Activated naive CD4-positive, alpha-beta T cell treated with anti-CD3 and anti-CD28 coated beads for 36 hours (primary cell): Measurements from ENCODE around the gene ZFR. TPM values are rescaled to one million over a fixed set of nuclear protein-coding genes. Genes with fewer than 3 reads are reported as not detected.
A peak's percentile ranks its signal among the peaks of the same experiment; 100 is the strongest.
"Not testable (repeated sequence)": the region's sequence is repeated elsewhere in the genome, so short reads cannot be mapped to it uniquely, and the experiment has no call there.

Source experiments
- CTCF ChIA-PET: fragments of 350-600 bp; sonication (Branson Sonifier 250); formaldehyde crosslinking; loops from one replicate; lab custom pipeline; 2021; ENCODE audit warnings: antibody characterized with exemption; lab: Charles Lee
- DNase-seq: peaks from one replicate; pipeline ENCODE4 v3.0.0-alpha.2; 2020
- H3K27ac Mint-ChIP-seq: one replicate; pipeline ENCODE4 v1.8.0; 2021; ENCODE audit warnings: mild to moderate bottlenecking, mixed read lengths
- H3K27me3 Mint-ChIP-seq: one replicate; pipeline ENCODE4 v1.8.0; 2021; ENCODE audit warnings: low read depth, mixed read lengths
- H3K36me3 Mint-ChIP-seq: one replicate; pipeline ENCODE4 v1.8.0; 2021; ENCODE audit warnings: low read depth, mixed read lengths
- H3K4me1 Mint-ChIP-seq: one replicate; pipeline ENCODE4 v1.8.0; 2021; ENCODE audit warnings: low read depth, mixed read lengths
- H3K4me3 Mint-ChIP-seq: one replicate; pipeline ENCODE4 v1.8.0; 2021; ENCODE audit warnings: mild to moderate bottlenecking, moderate library complexity, mixed read lengths
- H3K9me3 Mint-ChIP-seq: one replicate; pipeline ENCODE4 v1.8.0; 2021; ENCODE audit warnings: mixed read lengths
- intact Hi-C: fragments of 100-400 bp; cut with micrococcal nuclease; formaldehyde crosslinking; loops from one replicate; pipeline ENCODE4 v1.15.1; 2023
- total RNA-seq, 2 experiments: library from RNA; stranded (reverse); gene quantifications; one replicate each; pipeline ENCODE4 v1.2.3, GENCODE V29; 2021

The ZFR gene
- total RNA-seq, 2 experiments from 2014 or later: 50.9 to 52.1 TPM

DNA sequence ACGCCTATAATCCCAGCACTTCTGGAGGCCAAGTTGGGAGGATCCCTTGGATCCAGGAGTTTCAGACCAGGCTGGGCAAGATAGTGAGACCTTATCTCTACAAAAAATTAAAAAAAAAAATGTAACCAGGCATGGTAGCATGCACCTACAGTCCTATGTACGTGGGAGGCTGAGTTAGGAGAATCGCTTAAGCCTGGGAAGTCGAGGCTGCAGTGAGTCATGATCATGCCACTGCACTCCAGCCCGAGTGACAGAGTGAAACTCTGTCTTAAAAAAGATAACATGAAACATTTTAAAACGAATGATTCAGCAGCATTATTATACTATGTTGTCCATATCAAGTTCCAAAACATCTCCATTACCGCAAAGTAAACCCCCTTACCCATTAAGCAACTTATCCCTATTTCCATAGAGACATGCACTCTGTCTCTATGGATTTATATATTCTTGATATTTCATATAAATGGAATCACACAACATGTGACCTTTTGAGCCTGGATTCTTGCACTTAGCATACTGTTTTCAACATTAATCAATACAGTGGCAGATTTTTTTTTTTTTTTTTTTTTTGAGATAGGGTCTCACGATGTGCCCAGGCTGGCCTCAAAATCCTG, 74.9 kb downstream of the ZFR start:
- H3K27ac Mint-ChIP-seq: no peak overlapping the region
- no peaks in the 10 kb centered on the region for H3K27me3 Mint-ChIP-seq
- CTCF ChIA-PET: no interaction called here
- H3K4me3 Mint-ChIP-seq: no peak overlapping the region
- H3K4me1 Mint-ChIP-seq: no peaks in the 10 kb centered on the region
- intact Hi-C loops: no loop called here
- H3K9me3 Mint-ChIP-seq: no peaks in the 10 kb centered on the region
- DNase-seq: no peak
- H3K36me3 Mint-ChIP-seq: peaks cover 18% of the 10 kb centered on the region

DNA sequence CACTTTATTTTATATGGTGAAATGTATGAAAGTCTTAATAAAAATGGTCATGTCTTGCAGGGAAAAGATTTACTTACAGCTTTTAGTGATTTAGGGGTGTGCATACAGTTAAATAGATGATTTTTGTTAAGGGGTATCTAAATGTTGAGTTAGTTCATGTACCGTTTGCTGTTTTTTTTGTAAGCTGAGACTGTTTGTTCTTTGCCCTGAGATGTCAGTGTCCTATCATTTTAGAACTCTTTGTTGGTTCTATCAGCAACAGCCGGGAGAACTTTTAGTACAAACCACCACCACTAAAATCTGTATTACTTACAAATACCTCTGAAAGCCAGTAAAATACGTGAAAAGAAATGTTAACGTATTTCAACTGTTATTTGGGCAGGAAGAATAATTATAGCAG, 75.5 kb downstream of the ZFR start:
- CTCF ChIA-PET: no interaction called here
- Mint-ChIP-seq H3K4me3 (no peak overlapping the region), H3K4me1 (no peaks in the 10 kb centered on the region), H3K27me3 (no peaks in the 10 kb centered on the region), H3K27ac (no peak overlapping the region), H3K9me3 (no peaks in the 10 kb centered on the region), H3K36me3 (peaks cover 16% of the 10 kb centered on the region)
- no peak for DNase-seq
- intact Hi-C loops: no loop called here

DNA sequence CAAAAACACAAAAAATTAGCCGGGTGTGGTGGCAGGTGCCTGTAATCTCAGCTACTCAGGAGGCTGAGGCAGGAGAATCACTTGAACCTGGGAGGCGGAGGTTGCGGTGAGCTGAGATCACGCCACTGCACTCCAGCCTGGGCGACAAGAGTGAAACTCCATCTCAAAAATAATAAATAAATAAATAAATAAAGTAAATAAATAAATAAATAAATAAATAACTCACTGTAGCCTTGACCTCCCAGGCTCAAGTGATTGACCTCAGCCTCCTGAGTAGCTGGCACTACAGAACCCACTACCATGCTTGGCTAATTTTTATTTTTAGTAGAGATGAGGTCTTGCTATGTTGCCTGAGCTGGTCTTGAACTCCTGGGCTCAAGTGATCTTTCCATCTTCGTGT, 77.3 kb downstream of the ZFR start:
- peaks cover 19% of the 10 kb centered on the region for H3K36me3 Mint-ChIP-seq
- H3K27me3 Mint-ChIP-seq, intact Hi-C loops: not testable (repeated sequence)

DNA sequence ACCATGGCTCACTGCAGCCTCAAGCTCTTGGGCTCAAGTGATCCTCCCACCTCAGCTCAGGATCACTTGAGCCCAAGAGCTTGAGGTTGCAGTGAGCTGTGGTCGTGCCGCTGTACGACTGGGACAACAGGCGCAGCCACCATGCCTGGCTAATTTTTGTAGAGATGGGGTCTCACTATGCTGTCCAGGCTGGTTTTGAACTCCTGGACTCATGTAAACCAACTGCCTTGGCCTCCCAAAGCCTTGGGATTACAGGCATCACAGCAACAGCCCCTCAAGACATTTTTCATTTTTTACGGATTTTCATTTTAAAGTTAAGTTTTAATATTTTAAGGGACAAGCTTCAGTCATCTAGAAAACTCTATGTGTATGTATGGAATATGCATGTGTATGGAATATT, 78.9 kb downstream of the ZFR start:
- CTCF ChIA-PET: interaction anchor here (1.1 to 1.4 kb wide), 3 partner anchors 9 to 133 kb away, joined by 3 to 7 read pairs (median 3); no protein-coding TSS in a partner anchor
- H3K36me3 Mint-ChIP-seq: peaks cover 17% of the 10 kb centered on the region
- intact Hi-C loops: no loop called here
- H3K27ac Mint-ChIP-seq: no peak overlapping the region
- H3K4me1 Mint-ChIP-seq: no peaks in the 10 kb centered on the region
- DNase-seq: no peak
- no peaks in the 10 kb centered on the region for H3K9me3 Mint-ChIP-seq
- no peaks in the 10 kb centered on the region for H3K27me3 Mint-ChIP-seq
- H3K4me3 Mint-ChIP-seq: no peak overlapping the region

More for the DNA sequence above, 77.3 kb downstream of the ZFR start:
- H3K4me3 Mint-ChIP-seq, H3K4me1 Mint-ChIP-seq, H3K9me3 Mint-ChIP-seq, H3K27ac Mint-ChIP-seq, DNase-seq: not testable (repeated sequence)
- CTCF ChIA-PET: interaction anchor here (0.6 to 1.1 kb wide), 3 partner anchors 38 to 156 kb away, joined by 3 to 5 read pairs (median 4); no protein-coding TSS in a partner anchor

DNA sequence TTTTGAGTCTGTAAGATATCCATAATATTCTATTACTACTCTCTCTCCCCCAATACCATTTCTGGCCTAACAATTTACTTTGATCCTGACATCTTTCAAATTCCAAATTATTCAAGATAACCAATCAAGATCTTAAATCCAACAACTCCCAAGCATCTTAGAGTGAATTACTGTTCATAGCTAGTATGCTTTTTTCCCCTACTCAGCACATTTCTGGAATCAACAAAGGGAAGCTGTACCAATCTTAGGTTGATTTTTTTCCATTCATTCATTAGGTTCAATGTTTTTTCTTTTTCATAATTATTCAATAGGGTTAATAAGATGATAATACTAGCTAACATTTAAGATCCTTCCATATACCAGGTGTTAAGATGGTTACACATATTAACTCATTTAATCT, 81.5 kb downstream of the ZFR start:
- Mint-ChIP-seq H3K4me1 (no peaks in the 10 kb centered on the region), H3K27me3 (no peaks in the 10 kb centered on the region), H3K9me3 (no peaks in the 10 kb centered on the region), H3K4me3 (no peak overlapping the region), H3K36me3 (peaks cover 19% of the 10 kb centered on the region), H3K27ac (no peak overlapping the region)
- no peak for DNase-seq
- intact Hi-C loops: no loop called here
- CTCF ChIA-PET: interaction anchor here (0.9 kb wide), 1 partner anchor 114 kb away, joined by 3 read pairs; no protein-coding TSS in a partner anchor

DNA sequence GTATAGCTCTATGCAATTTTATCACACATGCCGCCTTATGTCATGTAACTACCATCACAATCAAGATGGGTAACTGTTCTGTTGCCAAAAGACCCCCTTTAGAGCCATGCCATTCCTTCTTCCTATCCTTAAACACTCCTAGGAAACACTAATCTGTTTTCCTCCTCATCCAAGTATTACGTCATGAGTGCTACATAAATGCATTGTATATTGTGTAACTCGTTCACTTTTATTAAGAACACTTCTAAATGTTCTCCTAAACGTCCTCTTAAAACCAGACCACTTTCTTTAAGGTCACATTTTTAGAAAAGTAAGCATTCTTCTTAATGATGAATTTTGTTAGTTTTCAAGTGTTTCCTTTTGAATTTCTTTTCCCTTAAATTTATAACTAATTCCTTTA, 82.0 kb downstream of the ZFR start:
- Mint-ChIP-seq H3K4me3 (no peak overlapping the region), H3K27me3 (no peaks in the 10 kb centered on the region), H3K36me3 (peaks cover 20% of the 10 kb centered on the region), H3K27ac (no peak overlapping the region), H3K9me3 (no peaks in the 10 kb centered on the region), H3K4me1 (peaks cover 3% of the 10 kb centered on the region)
- CTCF ChIA-PET: interaction anchor here (0.9 kb wide), 1 partner anchor 113 kb away, joined by 3 read pairs; no protein-coding TSS in a partner anchor
- intact Hi-C loops: no loop called here
- no peak for DNase-seq

DNA sequence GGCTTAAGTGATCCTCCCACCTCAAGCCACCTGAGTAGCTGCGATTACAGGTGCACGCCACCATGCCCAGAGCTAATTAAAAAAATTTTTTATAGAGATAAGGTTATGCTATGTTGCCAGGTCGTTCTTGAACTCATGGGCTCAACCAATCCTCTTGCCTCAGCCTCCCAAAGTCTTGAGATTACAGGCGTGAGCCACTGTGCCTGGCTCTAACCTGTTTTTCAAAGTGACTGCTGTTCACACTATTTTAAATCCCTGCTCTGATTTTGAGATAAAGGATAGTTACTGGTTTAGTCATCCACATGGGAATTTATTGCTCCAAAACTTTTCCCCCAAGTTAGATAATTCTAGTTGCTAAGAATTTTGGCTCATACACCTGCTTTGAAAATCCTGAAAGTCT, 83.6 kb downstream of the ZFR start:
- Mint-ChIP-seq H3K27me3 (no peaks in the 10 kb centered on the region), H3K4me1 (peaks cover 3% of the 10 kb centered on the region), H3K9me3 (no peaks in the 10 kb centered on the region), H3K4me3 (no peak overlapping the region), H3K36me3 (peaks cover 23% of the 10 kb centered on the region), H3K27ac (no peak overlapping the region)
- DNase-seq: no peak
- intact Hi-C loops: no loop called here
- CTCF ChIA-PET: no interaction called here

DNA sequence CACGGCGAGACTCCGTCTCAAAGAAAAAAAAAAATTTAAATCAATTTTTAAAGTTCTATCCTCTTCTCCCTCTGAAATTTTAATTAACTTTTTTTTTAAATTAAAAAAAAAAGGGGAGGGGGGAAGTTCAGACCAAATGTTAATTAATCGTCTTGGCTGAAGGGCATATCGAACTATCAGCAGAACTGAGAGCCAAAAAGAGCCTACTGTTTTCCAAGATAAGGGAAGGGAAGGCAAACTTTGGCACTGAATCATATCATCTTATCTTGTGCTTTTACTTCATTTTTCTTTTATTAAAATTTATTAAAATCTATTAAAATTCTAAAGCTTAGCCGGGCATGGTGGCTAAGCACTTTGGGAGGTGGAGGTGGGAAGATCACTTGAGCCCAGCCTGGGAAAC, 85.9 kb downstream of the ZFR start:
- CTCF ChIA-PET: interaction anchor here (0.7 kb wide), 1 partner anchor 140 kb away, joined by 4 read pairs; no protein-coding TSS in a partner anchor
- H3K27me3 Mint-ChIP-seq: no peaks in the 10 kb centered on the region
- intact Hi-C loops: no loop called here
- no peak overlapping the region for H3K27ac Mint-ChIP-seq
- H3K4me3 Mint-ChIP-seq: no peak overlapping the region
- H3K9me3 Mint-ChIP-seq: no peaks in the 10 kb centered on the region
- DNase-seq: no peak
- peaks cover 28% of the 10 kb centered on the region for H3K36me3 Mint-ChIP-seq
- peaks cover 3% of the 10 kb centered on the region for H3K4me1 Mint-ChIP-seq

DNA sequence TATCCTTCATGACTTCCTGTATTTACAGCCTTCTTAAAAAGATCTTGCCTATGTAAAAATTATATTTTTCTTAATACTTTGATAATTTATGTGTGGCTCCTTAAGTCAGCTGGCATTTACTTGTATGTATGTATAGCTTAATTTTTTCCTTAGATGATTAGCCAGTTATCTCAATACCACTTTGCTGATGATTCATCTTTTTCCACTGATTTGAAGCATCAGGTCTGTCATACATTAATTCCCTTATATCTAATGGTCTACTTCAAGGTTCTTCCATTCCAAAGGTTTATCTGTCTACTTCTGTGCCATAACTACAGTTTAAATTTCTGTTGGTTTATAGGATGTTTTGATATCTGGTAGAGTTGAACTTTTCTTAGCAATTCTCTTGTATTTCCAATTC, 86.9 kb downstream of the ZFR start:
- CTCF ChIA-PET: no interaction called here
- Mint-ChIP-seq H3K4me1 (peaks cover 3% of the 10 kb centered on the region), H3K27ac (peak overlapping the region; percentile 59), H3K27me3 (no peaks in the 10 kb centered on the region), H3K4me3 (no peak overlapping the region), H3K36me3 (peaks cover 25% of the 10 kb centered on the region), H3K9me3 (no peaks in the 10 kb centered on the region)
- intact Hi-C loops: no loop called here
- DNase-seq: no peak

DNA sequence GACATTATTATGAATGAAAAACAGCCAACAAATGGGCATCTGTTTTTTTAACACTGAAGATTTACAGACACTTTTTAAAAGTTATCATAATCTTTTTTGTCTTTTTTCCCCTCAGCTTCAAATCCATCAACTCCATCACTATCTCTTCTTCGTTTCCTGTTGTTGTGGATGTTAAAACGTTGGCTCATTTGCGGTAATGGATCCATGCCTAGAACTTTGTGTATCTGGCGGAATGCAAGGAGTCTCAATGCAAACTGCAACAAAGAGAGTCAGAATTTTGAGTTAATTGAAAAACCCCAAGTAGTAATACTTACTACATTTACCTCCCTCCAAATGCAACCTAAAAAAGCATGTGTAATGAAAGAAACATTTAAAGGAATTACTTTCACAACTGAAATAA, 88.9 kb downstream of the ZFR start:
- no peaks in the 10 kb centered on the region for H3K27me3 Mint-ChIP-seq
- peaks cover 23% of the 10 kb centered on the region for H3K36me3 Mint-ChIP-seq
- CTCF ChIA-PET: no interaction called here
- no peak overlapping the region for H3K4me3 Mint-ChIP-seq
- H3K9me3 Mint-ChIP-seq: no peaks in the 10 kb centered on the region
- H3K27ac Mint-ChIP-seq: no peak overlapping the region
- peaks cover 3% of the 10 kb centered on the region for H3K4me1 Mint-ChIP-seq
- no peak for DNase-seq
- intact Hi-C loops: no loop called here

DNA sequence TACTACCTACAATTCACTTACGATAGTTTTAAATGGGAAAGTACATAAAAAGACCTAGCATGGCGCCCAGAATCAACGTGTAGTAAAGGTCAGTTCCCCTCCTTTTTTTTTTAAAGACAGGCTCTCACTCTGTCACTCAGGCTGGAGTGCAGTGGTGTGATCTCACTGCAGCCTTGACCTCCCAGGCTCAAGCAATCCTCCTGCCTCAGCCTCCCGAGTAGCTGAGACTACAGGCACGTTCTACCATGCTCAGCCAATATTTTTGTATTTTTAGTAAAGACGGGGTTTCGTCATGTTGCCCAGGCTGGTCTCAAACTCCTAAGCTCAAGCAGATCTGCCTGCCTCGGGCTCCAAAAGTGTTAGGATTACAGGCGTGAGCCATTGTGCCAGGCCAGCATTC, 91.1 kb downstream of the ZFR start:
- H3K36me3 Mint-ChIP-seq: peaks cover 14% of the 10 kb centered on the region
- intact Hi-C loops: no loop called here
- DNase-seq: no peak
- H3K4me1 Mint-ChIP-seq: peaks cover 3% of the 10 kb centered on the region
- CTCF ChIA-PET: interaction anchor here (0.7 to 1.1 kb wide), 2 partner anchors 24 to 275 kb away, joined by 5 to 6 read pairs; no protein-coding TSS in a partner anchor
- no peak overlapping the region for H3K27ac Mint-ChIP-seq
- no peaks in the 10 kb centered on the region for H3K9me3 Mint-ChIP-seq
- H3K27me3 Mint-ChIP-seq: no peaks in the 10 kb centered on the region
- H3K4me3 Mint-ChIP-seq: no peak overlapping the region

DNA sequence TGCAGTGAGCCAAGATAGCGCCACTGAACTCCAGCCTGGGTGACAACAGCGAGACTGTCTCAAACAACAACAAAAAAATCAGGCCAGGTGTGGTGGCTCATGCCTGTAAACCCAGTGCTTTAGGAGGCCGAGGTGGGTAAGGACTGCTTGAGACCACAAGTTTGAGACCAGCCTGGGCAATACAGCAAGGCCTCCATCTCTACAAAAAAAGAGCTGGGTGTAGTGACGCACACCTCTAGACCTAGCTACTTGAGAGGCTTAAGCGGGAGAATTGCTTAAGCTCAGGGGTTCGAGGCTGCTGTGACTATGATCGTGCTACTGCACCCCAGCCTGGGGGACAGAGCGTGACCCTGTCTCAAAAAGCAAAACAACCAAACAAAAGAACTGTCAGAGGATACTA, 91.9 kb downstream of the ZFR start:
- DNase-seq: no peak
- intact Hi-C loops: no loop called here
- no peak overlapping the region for H3K4me3 Mint-ChIP-seq
- H3K36me3 Mint-ChIP-seq: peaks cover 11% of the 10 kb centered on the region
- no peaks in the 10 kb centered on the region for H3K9me3 Mint-ChIP-seq
- no peak overlapping the region for H3K27ac Mint-ChIP-seq
- peaks cover under 1% of the 10 kb centered on the region for H3K4me1 Mint-ChIP-seq
- CTCF ChIA-PET: interaction anchor here (0.6 to 0.7 kb wide), 2 partner anchors 11 to 276 kb away, joined by 3 to 6 read pairs; no protein-coding TSS in a partner anchor
- no peaks in the 10 kb centered on the region for H3K27me3 Mint-ChIP-seq

DNA sequence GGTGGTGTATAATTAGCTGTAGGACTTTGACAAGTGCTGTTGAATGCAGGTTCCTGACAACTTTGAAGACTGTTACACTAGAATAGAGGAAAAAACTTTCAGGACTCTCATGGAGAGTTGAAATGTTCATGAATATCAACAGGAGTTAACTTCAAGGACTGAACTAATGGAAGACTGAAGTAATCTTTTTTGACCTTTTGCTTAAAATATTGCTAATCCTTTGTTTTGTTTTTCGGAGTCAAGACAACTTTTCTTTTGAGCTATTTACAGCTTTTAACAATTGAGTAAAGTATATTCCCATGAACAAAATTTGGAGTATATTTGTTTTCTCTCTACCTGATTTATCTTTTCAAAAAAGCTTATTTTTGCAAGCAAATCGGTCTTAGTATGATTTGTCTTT, 97.7 kb downstream of the ZFR start:
- CTCF ChIA-PET: interaction anchor here (0.7 to 1.3 kb wide), 3 partner anchors 16 to 1157 kb away, joined by 3 read pairs; no protein-coding TSS in a partner anchor
- intact Hi-C loops: no loop called here

More for the DNA sequence above, 97.7 kb downstream of the ZFR start:
- H3K27me3 Mint-ChIP-seq: peaks cover 3% of the 10 kb centered on the region
- DNase-seq: no peak
- H3K4me1 Mint-ChIP-seq: no peaks in the 10 kb centered on the region
- H3K36me3 Mint-ChIP-seq: no peaks in the 10 kb centered on the region
- no peak overlapping the region for H3K27ac Mint-ChIP-seq
- peaks cover 9% of the 10 kb centered on the region for H3K9me3 Mint-ChIP-seq
- no peak overlapping the region for H3K4me3 Mint-ChIP-seq
